Loucy (cell line): ENCODE measurements around the gene SF3A1.

Experiments used
- CTCF ChIP-seq: fragments of 200-600 bp; sonication (generic); conservative IDR thresholded peaks from 2 replicates; pipeline ENCODE4 v1.5.1; 2014; ENCODE audit warnings: mild to moderate bottlenecking, antibody characterized with exemption, low read length
- EZH2phosphoT487 ChIP-seq: fragments of 200-600 bp; IDR thresholded peaks from 2 replicates; pipeline ENCODE4 v1.6.1; 2018; ENCODE audit warnings: antibody characterized with exemption, mild to moderate bottlenecking, moderate library complexity, borderline replicate concordance

- TF ChIP-seq CTCF (no peak), EZH2phosphoT487 (no peak)
Measured at GRCh38 chr22:30375312-30375849, 18.7 kb upstream of the SF3A1 start.
